SU-DHL-6 (cell line): ENCODE results near the gene SIGLEC14.

Experiments used
- CTCF ChIP-seq: fragments of 200-600 bp; sonication (generic); IDR thresholded peaks from one replicate; pipeline ENCODE4 v1.5.1; 2017; ENCODE audit warnings: antibody characterized with exemption, mild to moderate bottlenecking, low read length, moderate library complexity; ENCODE audit not compliant: insufficient read depth, poor library complexity, severe bottlenecking
- EZH2phosphoT487 ChIP-seq: fragments of 200-600 bp; sonication (generic), shearing (Covaris generic); conservative IDR thresholded peaks from 2 replicates; pipeline ENCODE4 v1.6.1; 2018; ENCODE audit warnings: mild to moderate bottlenecking, antibody characterized with exemption, low read length, moderate library complexity, mixed read lengths

GRCh38 chr19:51647318-51647717 lies 693 bp upstream of the SIGLEC14 start:
- TF ChIP-seq CTCF (no peak), EZH2phosphoT487 (no peak)
